Renal cortical epithelial cell (primary cell): ENCODE data around the gene MSI2. TPM values are rescaled to one million over a fixed set of nuclear protein-coding genes. Genes with fewer than 3 reads are reported as not detected.

Experiments
- total RNA-seq: library from RNA; depleted of rRNA; stranded (reverse); fragments of >200 nt; gene quantifications from 2 replicates; pipeline ENCODE4 v1.2.3, GENCODE V29; 2014

Gene MSI2
- total RNA-seq, 1 donor from 2014 or later, result 90.2 TPM

Other genes with a start within 250 kb of the MSI2 start
- gene AKAP1, start 171.3 kb upstream of the MSI2 start, total RNA-seq, result 13.9 and 28.1 TPM in 2 replicates